Psoas muscle (tissue), 8 donors: ENCODE results near the gene SLC35C1. TPM values are rescaled to one million over a fixed set of nuclear protein-coding genes. Genes with fewer than 3 reads are reported as not detected.
A peak's percentile ranks its signal among the peaks of the same experiment; 100 is the strongest.

Source experiments
- ATAC-seq, 4 donors: fragments of 200-7000 bp; cut with Tn5 transposase; one replicate each; pipeline ENCODE4 v1.9.1; 2020; ENCODE audit warnings: moderate library complexity in 3 of 4, mild to moderate bottlenecking in 2 of 4
- DNase-seq, 2 donors: peaks; one replicate each; pipeline ENCODE4 v3.0.0-alpha.2; 2020
- H3K27ac ChIP-seq: fragments of 200-600 bp; one replicate; pipeline ENCODE4 v1.8.0; 2022
- H3K27me3 ChIP-seq, 3 donors: fragments of 200-600 bp in 1 of 3; one replicate each; pipeline versions ENCODE4 v1.6.1 to v1.8.0; 2013 to 2022; ENCODE audit warnings: low read length in 2 of 3, mild to moderate bottlenecking in 2 of 3, moderate library complexity in 1 of 3; ENCODE audit not compliant: insufficient read depth in 3 of 3
- H3K36me3 ChIP-seq, 2 donors: fragments of 200-600 bp in 1 of 2; one replicate each; pipeline versions ENCODE4 v1.6.1 to v1.8.0; 2013 to 2022; ENCODE audit warnings: low read depth in 1 of 2, mild to moderate bottlenecking in 1 of 2, moderate library complexity in 1 of 2; ENCODE audit not compliant: insufficient read depth in 1 of 2
- H3K4me1 ChIP-seq: fragments of 200-600 bp; one replicate; pipeline ENCODE4 v1.8.0; 2022
- H3K4me3 ChIP-seq: fragments of 200-600 bp; one replicate; pipeline ENCODE4 v1.8.0; 2022; ENCODE audit warnings: mild to moderate bottlenecking
- H3K9me3 ChIP-seq: fragments of 200-600 bp; one replicate; pipeline ENCODE4 v1.8.0; 2022
- WGBS, 3 donors: extraction: QIAGEN DNeasy Blood & Tissue Kit; methylation state at CpG; one replicate each; pipeline versions ENCODE4 v1.1.6 to v1.1.7; 2013; 5-methylcytosine and 5-hydroxymethylcytosine counted together
- intact Hi-C, 2 donors: fragments of 100-400 bp; cut with DNase I; formaldehyde crosslinking; loops; one replicate each; pipeline versions ENCODE4 v1.11.0 to v1.14.2; 2022
- polyA plus RNA-seq, 3 donors: library from polyadenylated mRNA; stranded (reverse); fragments of 200-250 nt; gene quantifications; one replicate each; pipeline ENCODE4 v1.2.3, GENCODE V29; 2013
- total RNA-seq, 4 donors: library from RNA; stranded (reverse); fragmentation: NEBNext Ultra II Directional in 2 of 4; extraction: Animal tissue kit (Norgen Biotek cat#: 25700) in 2 of 4; gene quantifications; one replicate each; pipeline versions ENCODE4 v1.2.1 to v1.2.4, GENCODE V29; 2021 to 2023
- TF ChIP-seq, protein P1 (sequence below): fragments of 200-600 bp; IDR thresholded peaks from one replicate; pipeline ENCODE4 v1.8.0; 2022; ENCODE audit warnings: antibody characterized with exemption
- donor health status: healthy with polysubstance abuse.
- donor health status: DM: no; HTN: no; CAD: no; lungs with moderate emphysema.
- donor health status: Bipolar disorder and iron deficiency.
- donor health status: healthy.
- donor health status: DM: yes; HTN: yes; CAD: no.
- donor health status: DM: no; HTN: no; CAD: no.
- donor health status: DM: no; HTN: no; CAD: no.
- donor health status: DM: yes; HTN: yes; CAD: no.

The SLC35C1 gene
- total and polyA plus RNA-seq, 7 donors = 5.3 to 11.8 (median 7.4) TPM

DNA sequence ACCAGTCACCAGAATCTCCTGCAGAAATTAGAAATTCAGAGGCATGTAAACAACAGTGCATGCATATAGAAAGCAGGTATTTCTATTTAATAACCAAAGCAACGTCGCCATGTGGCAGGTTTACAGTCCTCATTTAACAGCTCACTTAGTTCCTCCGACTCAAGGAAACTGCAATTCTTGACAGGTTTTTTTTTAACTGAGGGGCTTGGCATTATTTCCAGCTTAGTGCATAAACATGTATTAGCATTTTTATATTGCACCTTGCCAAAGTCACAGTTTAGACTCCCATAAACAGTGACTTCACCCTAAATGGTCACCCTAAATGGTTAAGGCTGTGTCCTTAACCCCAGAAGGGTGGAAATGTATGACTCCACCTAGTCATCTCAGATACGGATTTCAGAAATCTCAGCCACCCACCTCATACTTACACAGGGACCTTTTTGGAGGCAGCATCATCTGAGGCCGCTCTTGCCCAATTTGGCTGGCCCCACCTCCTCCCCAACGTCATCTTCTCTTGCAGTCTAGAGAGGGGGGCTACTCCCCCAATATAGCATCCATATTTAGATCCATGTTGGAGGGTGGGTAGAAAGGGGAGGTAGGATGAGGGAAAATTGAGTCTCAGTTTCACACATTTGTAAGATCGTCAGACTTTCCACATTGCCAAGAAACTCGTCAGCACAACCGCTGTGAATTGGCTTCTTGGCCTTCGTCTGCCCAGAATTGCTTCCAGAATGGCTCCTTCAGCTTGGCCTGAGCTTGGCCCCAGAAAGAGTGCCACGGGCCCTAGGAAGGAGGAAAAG lies 31.8 kb upstream of the SLC35C1 start:
- 61 to 76% (median 62%) methylated on average over 11 of the region's 11 CpGs for WGBS, 3 donors
- no peaks in the 10 kb centered on the region for H3K27me3 ChIP-seq
- H3K4me3 ChIP-seq = no peak overlapping the region
- H3K27ac ChIP-seq = no peak overlapping the region
- peaks cover 5% of the 10 kb centered on the region for H3K4me1 ChIP-seq
- intact Hi-C loops = loop anchor here (1.0 to 10.0 kb wide), 8 partner anchors 106 to 436 kb away; partner anchors contain the start of gene CHST1 (in 1 of the 2)
- H3K9me3 ChIP-seq = no peaks in the 10 kb centered on the region
- no peak for ATAC-seq
- peak in 1 of 2 donors; percentile 34 for DNase-seq
- TF ChIP-seq, protein P1, sequence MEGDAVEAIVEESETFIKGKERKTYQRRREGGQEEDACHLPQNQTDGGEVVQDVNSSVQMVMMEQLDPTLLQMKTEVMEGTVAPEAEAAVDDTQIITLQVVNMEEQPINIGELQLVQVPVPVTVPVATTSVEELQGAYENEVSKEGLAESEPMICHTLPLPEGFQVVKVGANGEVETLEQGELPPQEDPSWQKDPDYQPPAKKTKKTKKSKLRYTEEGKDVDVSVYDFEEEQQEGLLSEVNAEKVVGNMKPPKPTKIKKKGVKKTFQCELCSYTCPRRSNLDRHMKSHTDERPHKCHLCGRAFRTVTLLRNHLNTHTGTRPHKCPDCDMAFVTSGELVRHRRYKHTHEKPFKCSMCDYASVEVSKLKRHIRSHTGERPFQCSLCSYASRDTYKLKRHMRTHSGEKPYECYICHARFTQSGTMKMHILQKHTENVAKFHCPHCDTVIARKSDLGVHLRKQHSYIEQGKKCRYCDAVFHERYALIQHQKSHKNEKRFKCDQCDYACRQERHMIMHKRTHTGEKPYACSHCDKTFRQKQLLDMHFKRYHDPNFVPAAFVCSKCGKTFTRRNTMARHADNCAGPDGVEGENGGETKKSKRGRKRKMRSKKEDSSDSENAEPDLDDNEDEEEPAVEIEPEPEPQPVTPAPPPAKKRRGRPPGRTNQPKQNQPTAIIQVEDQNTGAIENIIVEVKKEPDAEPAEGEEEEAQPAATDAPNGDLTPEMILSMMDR = no peak
- no peaks in the 10 kb centered on the region for H3K36me3 ChIP-seq

- Histone ChIP-seq H3K4me3 (no peak overlapping the region), H3K27ac (no peak overlapping the region), H3K36me3 (no peaks in the 10 kb centered on the region), H3K9me3 (no peaks in the 10 kb centered on the region), H3K4me1 (peaks cover 5% of the 10 kb centered on the region), H3K27me3 (no peaks in the 10 kb centered on the region)
- 82 to 89% (median 86%) methylated on average over 12 of the region's 12 CpGs for WGBS, 3 donors
- TF ChIP-seq, protein P1 = no peak
- DNase-seq (no peak), ATAC-seq (no peak)
- intact Hi-C loops = loop anchor here (2.0 to 10.0 kb wide), 7 partner anchors 107 to 437 kb away; partner anchors contain the start of gene CHST1 (in 1 of the 2)
Measured at GRCh38 chr11:45773786-45774655, 30.9 kb upstream of the SLC35C1 start.

DNA sequence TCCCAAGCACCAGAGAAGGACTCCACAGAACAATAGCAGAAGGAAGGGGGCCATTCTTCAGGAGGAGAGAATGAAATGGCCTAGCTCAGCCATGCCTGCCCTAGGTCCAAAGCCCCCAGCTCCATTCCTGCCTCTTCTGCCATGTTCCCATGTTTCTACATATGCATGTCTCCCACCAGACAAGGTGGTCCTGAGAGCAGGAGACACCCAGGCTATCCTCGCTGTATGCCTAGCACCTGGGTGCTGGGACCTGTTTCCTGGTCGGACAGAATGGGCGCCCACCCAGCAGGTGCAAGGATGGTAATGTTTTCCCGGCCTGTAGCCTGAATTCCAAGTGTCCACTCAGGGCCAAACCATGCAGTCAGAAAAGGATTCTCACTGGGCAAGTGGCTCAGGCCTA lies 30.2 kb upstream of the SLC35C1 start:
- H3K27ac ChIP-seq = no peak overlapping the region
- intact Hi-C loops = loop anchor here in 1 of 2 donors (5.0 to 10.0 kb wide), 4 partner anchors 107 to 437 kb away; partner anchors contain the start of gene CHST1
- peaks cover 5% of the 10 kb centered on the region for H3K4me1 ChIP-seq
- 84 to 96% (median 92%) methylated on average over 4 of the region's 4 CpGs for WGBS, 3 donors
- H3K27me3 ChIP-seq = no peaks in the 10 kb centered on the region
- no peak for ATAC-seq
- TF ChIP-seq, protein P1 = no peak
- H3K4me3 ChIP-seq = no peak overlapping the region
- no peaks in the 10 kb centered on the region for H3K9me3 ChIP-seq
- no peak for DNase-seq
- H3K36me3 ChIP-seq = no peaks in the 10 kb centered on the region

DNA sequence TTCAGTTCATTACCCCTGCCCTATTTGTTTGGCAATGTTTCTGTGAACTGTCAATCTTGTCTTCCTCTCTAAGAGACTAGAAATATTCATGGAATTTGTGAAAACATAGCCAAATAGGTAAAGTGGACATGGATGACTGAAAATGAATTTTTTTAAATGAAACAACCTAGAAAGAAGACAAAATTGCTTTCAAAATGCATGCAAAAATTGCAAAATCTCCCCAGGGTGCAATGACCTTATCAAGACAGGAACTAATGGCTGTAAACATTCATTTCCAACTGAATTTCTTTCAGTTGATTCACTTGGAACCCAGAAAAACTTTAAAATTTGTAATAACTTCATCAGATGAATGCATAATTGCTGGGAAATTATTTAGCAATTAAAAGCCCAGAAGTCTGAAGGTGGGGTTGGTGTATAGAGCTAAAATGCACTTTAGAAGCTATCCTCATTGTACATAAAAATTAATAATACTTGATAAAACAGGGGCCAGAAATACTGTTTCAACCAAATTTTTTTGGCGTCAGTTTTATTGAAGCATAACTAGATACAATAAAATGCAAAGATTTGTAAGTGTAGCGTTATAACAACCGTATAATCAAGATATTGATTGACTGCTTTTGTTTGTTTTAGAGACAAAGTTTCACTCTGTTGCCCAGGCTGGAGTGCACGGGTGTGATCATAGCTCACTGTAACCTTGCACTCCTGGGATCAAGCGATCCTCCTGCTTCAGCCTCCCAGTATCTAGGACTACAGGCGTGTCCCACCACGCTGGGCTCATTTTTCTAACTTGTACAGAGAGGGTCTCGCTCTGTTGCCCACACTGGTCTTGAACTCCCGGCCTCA lies 27.6 kb upstream of the SLC35C1 start:
- Histone ChIP-seq H3K27ac (no peak overlapping the region), H3K36me3 (no peaks in the 10 kb centered on the region), H3K4me1 (peaks cover 1% of the 10 kb centered on the region), H3K9me3 (no peaks in the 10 kb centered on the region), H3K27me3 (peaks cover 0 to 9% (median 1%) of the 10 kb centered on the region in 3 donors), H3K4me3 (no peak overlapping the region)
- 75 to 80% (median 77%) methylated on average over 9 of the region's 9 CpGs for WGBS, 3 donors
- TF ChIP-seq, protein P1 = no peak
- no peak for ATAC-seq
- no peak for DNase-seq
- intact Hi-C loops = loop anchor here in 1 of 2 donors (10.0 kb wide), 1 partner anchor 403 kb away; no protein-coding TSS in a partner anchor
